HG03196 (cell line): Measurements from ENCODE around the gene APBB2.
A peak's percentile ranks its signal among the peaks of the same experiment; 100 is the strongest.

Source experiments
- ATAC-seq: cut with Tn5 transposase; IDR thresholded peaks from one replicate; pipeline ENCODE4 v1.9.1; 2021; ENCODE audit not compliant: unreplicated experiment

Gene APBB2

GRCh38 chr4:40789771-40790170 lies 424.6 kb downstream of the APBB2 start:
- no peak for ATAC-seq

- no peak for ATAC-seq
Observed at GRCh38 chr4:40789031-40789430, 425.3 kb downstream of the APBB2 start.

GRCh38 chr4:40788331-40788730 lies 426.0 kb downstream of the APBB2 start:
- no peak for ATAC-seq

- no peak for ATAC-seq
Observed at GRCh38 chr4:40785727-40786126, 428.6 kb downstream of the APBB2 start.

GRCh38 chr4:40782876-40783275 lies 431.5 kb downstream of the APBB2 start:
- ATAC-seq = no peak

GRCh38 chr4:40778090-40778489 lies 436.3 kb downstream of the APBB2 start:
- no peak for ATAC-seq

- no peak for ATAC-seq
Observed at GRCh38 chr4:40769266-40769665, 445.1 kb downstream of the APBB2 start.

- peak; percentile 99 for ATAC-seq
Observed at GRCh38 chr4:40763228-40763716, 451.1 kb downstream of the APBB2 start.
